AG08396 (cell line): Measurements from ENCODE around the gene PIK3C3.

Experiments
- DNase-seq: peaks from one replicate; pipeline ENCODE4 v3.0.0; 2012; ENCODE audit warnings: low spot score, mixed read lengths

PIK3C3 gene

DNA sequence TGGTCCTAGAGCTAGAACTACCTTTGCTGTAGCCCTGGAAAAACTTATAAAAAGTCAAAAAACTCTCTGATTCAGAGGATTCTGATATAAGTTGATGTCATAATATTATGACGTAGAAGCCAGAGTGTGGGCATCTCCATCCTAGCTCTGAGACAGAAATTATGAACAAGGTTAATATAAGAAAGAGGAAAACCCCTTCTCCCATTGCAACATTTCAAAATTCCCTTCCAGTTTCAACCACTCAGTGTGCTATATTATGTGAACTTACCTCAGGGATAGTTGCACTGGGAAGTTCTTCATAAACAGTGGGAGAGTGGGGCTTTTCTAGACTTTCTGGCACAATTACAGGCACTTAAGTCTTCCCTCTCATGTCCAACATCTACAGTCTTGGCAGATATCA, 171.6 kb downstream of the PIK3C3 start:
- DNase-seq, result no peak

- no peak for DNase-seq
Observed at GRCh38 chr18:42131066-42131929, 176.3 kb downstream of the PIK3C3 start.

DNA sequence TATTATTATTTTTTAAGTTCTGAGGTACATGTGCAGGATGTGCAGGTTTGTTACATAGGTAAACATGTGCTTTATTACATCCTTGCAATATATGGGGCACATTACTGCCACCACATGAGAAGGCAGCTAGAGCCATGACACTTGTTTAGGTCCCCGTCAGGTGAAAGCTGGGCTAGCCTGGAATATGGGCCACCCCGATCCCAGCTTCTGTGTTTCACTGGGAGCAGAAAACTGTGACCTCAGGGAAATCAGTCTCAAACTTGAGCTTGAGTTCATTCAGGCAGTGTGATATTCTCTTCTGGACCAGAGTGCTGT, 176.9 kb downstream of the PIK3C3 start:
- no peak for DNase-seq
